Keratinocyte (primary cell): ENCODE data around the gene KLHL3. TPM values are rescaled to one million over a fixed set of nuclear protein-coding genes. Genes with fewer than 3 reads are reported as not detected.

Source experiments
- DNase-seq: peaks from one replicate; pipeline ENCODE4 v3.0.0-alpha.2; 2011; ENCODE audit warnings: low read depth, missing footprints, low spot score
- FAIRE-seq: peaks from 2 replicates; lab custom pipeline; 2011; peaks lifted over from hg19 to GRCh38; lab: Jason Lieb, UNC
- H2AFZ ChIP-seq: 2 replicates; pipeline ENCODE4 v1.6.0; 2012; ENCODE audit warnings: low read length, control low read depth, inconsistent platforms; ENCODE audit not compliant: control insufficient read depth
- H3K27ac ChIP-seq: 2 replicates; pipeline ENCODE4 v1.5.1; 2011; ENCODE audit warnings: low read length; ENCODE audit not compliant: control insufficient read depth, insufficient read depth
- H3K27me3 ChIP-seq: 3 replicates; pipeline ENCODE4 v1.6.0; 2011; ENCODE audit warnings: low read length; ENCODE audit not compliant: control insufficient read depth, insufficient read depth; ENCODE audit errors: extremely low read depth
- H3K36me3 ChIP-seq, 2 experiments: 2 replicates in 1 of 2; 3 replicates in 1 of 2; pipeline ENCODE4 v1.5.1; 2011; ENCODE audit warnings: low read length in 2 of 2, mild to moderate bottlenecking in 1 of 2; ENCODE audit not compliant: control insufficient read depth in 2 of 2, insufficient read depth in 2 of 2; ENCODE audit errors: extremely low read depth in 1 of 2
- H3K4me1 ChIP-seq: 3 replicates; pipeline ENCODE4 v1.5.1; 2011; ENCODE audit warnings: low read length; ENCODE audit not compliant: control insufficient read depth, insufficient read depth; ENCODE audit errors: extremely low read depth
- H3K4me2 ChIP-seq: 3 replicates; pipeline ENCODE4 v1.6.0; 2011; ENCODE audit warnings: low read depth, low read length; ENCODE audit not compliant: control insufficient read depth, insufficient read depth; ENCODE audit errors: extremely low read depth
- H3K4me3 ChIP-seq, 3 experiments: fragments of 200-600 bp in 1 of 3; sonication (generic) in 1 of 3; 2 replicates in 2 of 3; 3 replicates in 1 of 3; pipeline ENCODE4 v1.5.1; 2011 to 2016; ENCODE audit warnings: low read length in 3 of 3, mild to moderate bottlenecking in 3 of 3, control low read depth in 2 of 3, inconsistent platforms in 1 of 3, low read depth in 1 of 3, mixed read lengths in 1 of 3, mixed run types in 1 of 3, moderate library complexity in 1 of 3; ENCODE audit not compliant: control insufficient read depth in 2 of 3, insufficient read depth in 2 of 3; ENCODE audit errors: extremely low read depth in 1 of 3
- H3K79me2 ChIP-seq: 2 replicates; pipeline ENCODE4 v1.6.0; 2012; ENCODE audit warnings: low read length; ENCODE audit not compliant: control insufficient read depth, insufficient read depth
- H3K9ac ChIP-seq: 3 replicates; pipeline ENCODE4 v1.6.0; 2011; ENCODE audit warnings: low read length; ENCODE audit not compliant: control insufficient read depth, insufficient read depth; ENCODE audit errors: extremely low read depth
- H3K9me1 ChIP-seq: 3 replicates; pipeline ENCODE4 v1.6.0; 2011; ENCODE audit warnings: low read length; ENCODE audit not compliant: control insufficient read depth, insufficient read depth; ENCODE audit errors: extremely low read depth
- H3K9me3 ChIP-seq: 2 replicates; pipeline ENCODE4 v1.5.1; 2012; ENCODE audit warnings: low read depth, low read length; ENCODE audit not compliant: control insufficient read depth
- H4K20me1 ChIP-seq: 3 replicates; pipeline ENCODE4 v1.6.0; 2011; ENCODE audit warnings: low read length; ENCODE audit not compliant: control insufficient read depth, insufficient read depth; ENCODE audit errors: extremely low read depth
- CTCF ChIP-seq, 3 experiments: IDR thresholded peaks in 1 of 3; conservative IDR thresholded peaks in 1 of 3; optimal IDR thresholded peaks in 1 of 3; 2 replicates in 2 of 3; 3 replicates in 1 of 3; pipeline versions ENCODE3 to v1.5.1; 2011; ENCODE audit warnings: low read length in 3 of 3, mild to moderate bottlenecking in 3 of 3, moderate library complexity in 2 of 3, control low read depth in 1 of 3, inconsistent platforms in 1 of 3; ENCODE audit not compliant: insufficient read depth in 2 of 3; ENCODE audit errors: extremely low read depth in 1 of 3
- EZH2 ChIP-seq: IDR thresholded peaks from one replicate; pipeline ENCODE4 v1.6.1; 2012; ENCODE audit warnings: inconsistent platforms, mild to moderate bottlenecking, low read length, moderate library complexity
- dilution Hi-C: fragments of 300-500 bp; cut with MboI; formaldehyde crosslinking; loops from one replicate; pipeline ENCODE4 v1.7.0; 2020; ENCODE audit warnings: low sequenced_read_pairs; ENCODE audit not compliant: extremely low pct_ligation_motif_present
- polyA plus RNA-seq, 5 experiments: library from polyadenylated mRNA; depleted of rRNA in 3 of 5; stranded (reverse) in 3 of 5; stranded (forward) in 1 of 5; unstranded in 1 of 5; fragments of >200 nt; gene quantifications; 1 replicate in 1 of 5; 2 replicates in 3 of 5; 3 replicates in 1 of 5; pipeline versions ENCODE4 v1.2.1 to v1.2.3, GENCODE V29; 2011 to 2012; ENCODE audit warnings: missing spikeins in 2 of 5, low read depth in 1 of 5, low replicate concordance in 1 of 5

Gene KLHL3
- polyA plus RNA-seq, 1 donor (not counting 4 experiments of a cell fraction or from before 2014, with no cell fraction given), result 2.5 TPM

- Histone ChIP-seq H3K36me3 (no peaks in the 10 kb centered on the region), H3K27me3 (no peaks in the 10 kb centered on the region), H3K9me1 (no peaks in the 10 kb centered on the region), H3K79me2 (no peaks in the 10 kb centered on the region), H3K9ac (no peak overlapping the region), H3K9me3 (no peaks in the 10 kb centered on the region), H3K4me2 (no peak overlapping the region), H3K4me1 (no peaks in the 10 kb centered on the region), H3K27ac (no peak overlapping the region), H4K20me1 (no peaks in the 10 kb centered on the region), H3K4me3 (no peak overlapping the region), H2AFZ (no peak overlapping the region)
- no peak for DNase-seq
- TF ChIP-seq CTCF (optimal IDR thresholded peaks at IDR 0.05 in 1 of 3, IDR thresholded peaks at IDR 0.05 in 1 of 3, conservative IDR thresholded peaks at IDR 0.05 in 1 of 3; ENCODE audit: extremely low read depth in 1 of 3, insufficient read depth in 2 of 3, low read length in 3 of 3), result no peak
- no peak for TF ChIP-seq EZH2
- no peak for FAIRE-seq
- dilution Hi-C loops, result no loop called here
Observed at GRCh38 chr5:137693951-137694721, 41.8 kb downstream of the KLHL3 start.

- Histone ChIP-seq H3K9ac (no peak overlapping the region), H3K79me2 (no peaks in the 10 kb centered on the region), H3K4me1 (no peaks in the 10 kb centered on the region), H3K36me3 (peaks cover 0 to under 1% of the 10 kb centered on the region in 2 experiments), H3K4me3 (no peak overlapping the region), H3K4me2 (no peak overlapping the region), H2AFZ (no peak overlapping the region), H3K27me3 (no peaks in the 10 kb centered on the region), H4K20me1 (no peaks in the 10 kb centered on the region), H3K9me3 (no peaks in the 10 kb centered on the region), H3K27ac (no peak overlapping the region), H3K9me1 (no peaks in the 10 kb centered on the region)
- dilution Hi-C loops, result no loop called here
- no peak for TF ChIP-seq CTCF (optimal IDR thresholded peaks at IDR 0.05 in 1 of 3, IDR thresholded peaks at IDR 0.05 in 1 of 3, conservative IDR thresholded peaks at IDR 0.05 in 1 of 3; ENCODE audit: extremely low read depth in 1 of 3, insufficient read depth in 2 of 3, low read length in 3 of 3)
- FAIRE-seq, result no peak
- no peak for DNase-seq
Observed at GRCh38 chr5:137693307-137693950, 42.5 kb downstream of the KLHL3 start.
